HFF-Myc (cell line): ENCODE measurements around the gene ITM2C.

Experiments used
- DNase-seq: peaks from one replicate; pipeline ENCODE4 v3.0.0-alpha.2; 2011; ENCODE audit warnings: low read depth; ENCODE audit errors: extremely low read depth
- H3K4me3 ChIP-seq: replicated peaks from 2 replicates; pipeline ENCODE4 v1.5.1; 2011; ENCODE audit warnings: low read depth, mild to moderate bottlenecking, control low read depth, low read length
- CTCF ChIP-seq: IDR thresholded peaks from 2 replicates; pipeline ENCODE4 v1.5.1; 2012; ENCODE audit warnings: mild to moderate bottlenecking, low read depth, low read length, control low read depth; ENCODE audit errors: missing control alignments

ITM2C gene

GRCh38 chr2:230891064-230891463 is 26.3 kb downstream of the ITM2C start:
- no peak for TF ChIP-seq CTCF
- H3K4me3 ChIP-seq, result no peak overlapping the region
- DNase-seq, result no peak

GRCh38 chr2:230891509-230891908 is 26.8 kb downstream of the ITM2C start:
- no peak for TF ChIP-seq CTCF
- no peak overlapping the region for H3K4me3 ChIP-seq
- DNase-seq, result no peak

GRCh38 chr2:230893338-230893737 is 28.6 kb downstream of the ITM2C start:
- no peak for DNase-seq
- TF ChIP-seq CTCF, result no peak
- no peak overlapping the region for H3K4me3 ChIP-seq

- no peak overlapping the region for H3K4me3 ChIP-seq
- no peak for DNase-seq
- TF ChIP-seq CTCF, result no peak
Measured at GRCh38 chr2:230893841-230894781, 29.4 kb downstream of the ITM2C start.

GRCh38 chr2:230895536-230896345 is 31.0 kb downstream of the ITM2C start:
- no peak for TF ChIP-seq CTCF
- DNase-seq, result no peak
- H3K4me3 ChIP-seq, result no peak overlapping the region

- no peak overlapping the region for H3K4me3 ChIP-seq
- no peak for TF ChIP-seq CTCF
- no peak for DNase-seq
Measured at GRCh38 chr2:230896346-230897115, 31.8 kb downstream of the ITM2C start.
